M059J (cell line): Measurements from ENCODE around the gene MYO1F. TPM values are rescaled to one million over a fixed set of nuclear protein-coding genes. Genes with fewer than 3 reads are reported as not detected.
"Not testable (repeated sequence)": the region's sequence is repeated elsewhere in the genome, so short reads cannot be mapped to it uniquely, and the experiment has no call there.

Experiments used
- DNase-seq: peaks from one replicate; pipeline ENCODE4 v3.0.0-alpha.2; 2012; ENCODE audit warnings: low read depth
- total RNA-seq: library from RNA; depleted of rRNA; stranded (reverse); fragments of >200 nt; shearing (Covaris generic); gene quantifications from 2 replicates; pipeline ENCODE4 v1.2.3, GENCODE V29; 2014; rRNA removed

The MYO1F gene
- total RNA-seq: 0.15 and 0.25 TPM in 2 replicates

DNA sequence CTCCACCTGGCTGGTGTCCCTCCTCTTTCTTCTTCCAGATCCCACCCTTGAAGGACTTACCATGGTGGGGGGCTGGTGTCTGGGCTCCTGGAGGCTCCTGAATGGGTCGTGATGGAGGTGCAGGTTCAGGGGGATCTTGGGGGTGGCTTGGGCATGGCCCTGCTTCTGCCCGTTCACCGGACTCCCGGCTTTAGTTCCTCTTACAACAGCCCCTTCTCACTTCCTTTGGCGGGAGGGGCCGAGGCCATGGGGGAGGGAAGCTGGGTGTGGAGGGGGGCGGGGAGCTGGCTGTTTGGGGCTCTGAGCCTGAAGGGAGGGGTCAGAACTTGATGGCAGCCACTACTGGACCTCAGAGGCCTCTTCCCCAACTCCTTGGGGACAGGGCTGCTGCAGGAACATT is at the start of gene MYO1F:
TSS of gene MYO1F (minus strand) at position 196 of the 400 bp plus-strand sequence. CDS start at position 63, 133 bp downstream.
- DNase-seq: no peak

GRCh38 chr19:8626842-8627241 is 49.6 kb upstream of the MYO1F start:
- peak; percentile 37 for DNase-seq

DNA sequence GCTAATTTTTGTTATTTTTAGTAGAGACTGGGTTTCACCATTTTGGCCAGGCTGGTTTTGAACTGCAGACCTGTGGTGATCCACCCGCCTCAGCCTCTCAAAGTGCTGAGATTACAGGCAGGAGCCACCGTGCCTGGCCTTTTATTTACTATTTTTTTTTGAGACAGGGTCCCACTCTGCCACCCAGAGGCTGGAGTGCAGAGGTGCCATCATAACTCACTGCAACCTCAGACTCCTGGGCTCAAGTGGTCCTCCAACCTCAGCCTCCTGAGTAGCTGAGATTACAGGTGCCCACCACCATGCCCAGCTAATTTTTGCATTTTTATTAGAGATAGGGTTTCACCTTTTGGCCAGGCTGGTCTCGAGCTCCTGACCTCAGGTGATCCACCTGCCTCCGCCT is 45.6 kb upstream of the MYO1F start:
- DNase-seq: peak; percentile 35

DNA sequence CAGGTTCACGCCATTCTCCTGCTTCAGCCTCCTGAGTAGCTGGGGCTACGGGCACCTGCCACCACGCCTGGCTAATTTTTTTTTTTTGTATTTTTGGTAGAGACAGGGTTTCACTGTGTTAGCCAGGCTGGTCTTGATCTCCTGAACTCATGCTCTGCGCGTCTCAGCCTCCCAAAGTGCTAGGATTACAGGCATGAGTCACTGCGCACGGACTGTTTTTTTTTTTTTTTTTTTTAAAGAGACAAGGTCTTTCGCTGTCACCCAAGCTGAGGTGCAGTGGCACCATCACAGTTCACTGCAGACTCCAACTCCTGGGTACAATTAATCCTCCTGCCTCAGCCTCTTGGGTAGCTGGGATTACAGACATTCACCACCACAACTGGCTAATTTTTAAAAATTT is 41.5 kb upstream of the MYO1F start:
- DNase-seq: peak; percentile 70

DNA sequence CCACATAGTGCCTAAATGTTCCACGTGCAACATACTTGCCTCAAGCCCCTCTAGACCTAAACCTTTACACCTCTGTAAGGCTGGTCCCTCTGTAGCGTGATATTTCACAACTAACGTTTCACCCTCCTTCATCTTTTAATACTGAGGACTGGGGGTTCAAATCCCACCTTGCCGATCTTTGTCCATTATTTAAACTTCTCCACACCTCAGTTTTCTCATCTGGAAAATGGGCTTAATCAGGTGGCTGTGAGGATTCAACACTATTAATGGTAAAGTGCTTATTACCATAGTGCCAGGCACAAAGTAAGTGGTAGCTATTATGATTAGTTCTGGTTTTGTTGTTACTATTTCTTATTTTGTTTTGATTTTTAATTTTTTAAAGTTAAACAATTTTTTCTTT is 40.7 kb upstream of the MYO1F start:
- no peak for DNase-seq

DNA sequence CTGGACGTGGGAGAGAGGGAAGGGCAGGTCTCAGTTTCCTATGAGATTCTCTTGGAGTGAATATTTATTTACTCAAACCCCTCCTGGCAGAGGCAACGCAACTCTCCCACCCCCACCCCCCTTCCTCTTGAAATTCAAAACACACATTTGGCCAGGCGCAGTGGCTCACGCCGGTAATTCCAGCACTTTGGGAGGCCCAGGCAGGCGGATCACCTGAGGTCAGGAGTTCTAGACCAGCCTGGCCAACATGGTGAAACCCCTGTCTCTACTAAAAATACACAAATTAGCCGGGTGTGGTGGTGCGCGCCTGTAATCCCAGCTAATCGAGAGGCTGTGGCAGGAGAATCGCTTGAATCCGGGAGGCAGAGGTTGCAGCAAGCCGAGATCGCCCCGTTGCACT is 40.1 kb upstream of the MYO1F start:
- not testable (repeated sequence) for DNase-seq

GRCh38 chr19:8616861-8617260 is 39.6 kb upstream of the MYO1F start:
- DNase-seq: no peak

- DNase-seq: peak; percentile 67
These were observed 38.8 kb upstream of the MYO1F start for GRCh38 chr19:8615813-8616596.

- DNase-seq: peak; percentile 77
These were observed 37.8 kb upstream of the MYO1F start for GRCh38 chr19:8615024-8615423.

- no peak for DNase-seq
These were observed 37.2 kb upstream of the MYO1F start for GRCh38 chr19:8614455-8614854.

GRCh38 chr19:8612807-8613171 is 35.5 kb upstream of the MYO1F start:
- DNase-seq: no peak

DNA sequence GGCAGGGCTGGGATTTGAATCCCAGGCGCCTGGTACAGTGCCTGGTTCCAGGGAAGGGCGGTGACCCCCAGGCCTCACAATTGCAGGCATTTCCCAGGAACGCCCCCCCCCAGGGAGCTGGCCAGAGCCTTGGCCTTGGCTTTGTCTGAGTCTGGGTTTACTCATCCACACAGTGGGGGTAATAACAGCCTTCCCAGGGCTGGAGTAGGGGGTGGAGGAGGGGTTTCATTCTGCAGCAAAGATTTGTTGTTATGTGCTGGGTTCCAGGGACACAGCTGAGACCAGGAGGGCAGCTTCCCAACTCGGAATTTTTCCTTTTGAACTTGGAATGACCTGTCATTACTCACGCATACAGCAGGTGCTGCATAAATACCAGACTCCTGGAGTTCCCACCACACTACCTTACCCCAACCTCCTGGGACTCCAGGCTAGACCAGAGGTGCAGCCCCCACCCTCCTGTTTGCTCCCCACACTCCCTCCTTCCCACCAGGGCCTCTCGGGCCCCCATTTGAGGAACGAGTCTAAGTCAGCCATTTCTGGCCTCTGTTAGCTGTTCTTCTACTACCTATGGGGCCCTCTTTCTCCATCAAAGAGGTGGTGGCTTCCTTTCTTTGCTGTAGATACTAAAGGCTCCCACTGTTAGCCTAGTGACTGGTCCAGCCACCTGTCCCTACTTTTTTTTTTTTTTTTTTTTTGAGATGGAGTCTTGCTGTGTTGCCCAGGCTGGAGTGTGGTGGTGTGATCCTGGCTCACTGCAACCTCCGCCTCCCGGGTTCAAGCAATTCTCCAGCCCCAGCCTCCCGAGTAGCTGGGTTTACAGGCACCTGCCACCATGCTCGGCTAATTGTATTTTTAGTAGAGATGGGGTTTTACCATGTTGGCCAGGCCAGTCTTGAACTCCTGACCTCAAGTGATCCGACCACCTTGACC is 34.9 kb upstream of the MYO1F start:
- peak; percentile 88 for DNase-seq

DNA sequence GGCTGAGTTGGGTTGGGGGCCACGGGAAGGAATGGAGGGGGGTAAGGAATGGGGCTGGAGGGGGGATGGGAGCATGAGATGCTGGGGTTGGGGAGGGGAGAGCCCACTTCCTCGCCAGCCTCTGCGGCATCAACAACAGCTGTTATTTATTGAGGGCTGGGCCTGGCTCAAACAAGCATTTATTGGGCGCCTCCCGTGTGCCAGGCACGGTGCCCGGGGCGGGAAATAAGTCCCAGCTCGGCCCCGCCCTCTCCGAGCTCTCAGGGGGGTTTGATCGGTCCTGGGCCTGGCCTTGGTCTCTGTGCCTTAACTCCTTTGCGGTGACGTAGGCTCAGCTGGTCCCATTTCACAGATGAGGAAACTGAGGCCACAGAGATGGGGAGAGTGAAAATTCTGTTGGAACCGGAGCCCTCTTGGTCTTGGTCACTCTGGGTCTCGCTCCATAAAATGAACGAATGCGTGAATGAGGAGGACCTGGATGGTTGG is 34.2 kb upstream of the MYO1F start:
- no peak for DNase-seq

DNA sequence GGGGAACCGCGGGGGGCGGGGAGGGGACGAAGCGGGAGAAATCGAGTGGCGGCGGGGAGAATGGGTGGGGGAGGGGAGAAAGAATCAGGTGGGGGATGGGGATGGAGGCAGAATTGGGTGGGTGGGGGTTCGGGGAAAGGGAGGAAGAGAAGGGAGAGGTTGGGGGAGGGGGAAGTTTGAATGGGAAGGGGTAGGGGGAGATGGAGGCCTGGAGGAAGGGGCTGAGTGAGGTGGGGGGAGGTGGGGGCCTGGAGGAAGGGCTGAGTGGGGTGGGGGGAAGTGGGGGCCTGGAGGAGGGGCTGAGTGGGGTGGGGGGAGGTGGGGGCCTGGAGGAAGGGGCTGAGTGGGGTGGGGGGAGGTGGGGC is 33.7 kb upstream of the MYO1F start:
- no peak for DNase-seq

- DNase-seq: peak; percentile 32
These were observed 33.0 kb upstream of the MYO1F start, which contains the start of gene ADAMTS10 for GRCh38 chr19:8610041-8610935. ADAMTS10 (minus strand) TSS chr19:8610715; CDS start chr19:8605710, 5,005 bp downstream.

GRCh38 chr19:8609279-8610040 is 32.2 kb upstream of the MYO1F start:
- DNase-seq: peak; percentile 46

- no peak for DNase-seq
These were observed 31.7 kb upstream of the MYO1F start for GRCh38 chr19:8608941-8609278.

- peak; percentile 59 for DNase-seq
These were observed 30.1 kb upstream of the MYO1F start for GRCh38 chr19:8607386-8607785.

DNA sequence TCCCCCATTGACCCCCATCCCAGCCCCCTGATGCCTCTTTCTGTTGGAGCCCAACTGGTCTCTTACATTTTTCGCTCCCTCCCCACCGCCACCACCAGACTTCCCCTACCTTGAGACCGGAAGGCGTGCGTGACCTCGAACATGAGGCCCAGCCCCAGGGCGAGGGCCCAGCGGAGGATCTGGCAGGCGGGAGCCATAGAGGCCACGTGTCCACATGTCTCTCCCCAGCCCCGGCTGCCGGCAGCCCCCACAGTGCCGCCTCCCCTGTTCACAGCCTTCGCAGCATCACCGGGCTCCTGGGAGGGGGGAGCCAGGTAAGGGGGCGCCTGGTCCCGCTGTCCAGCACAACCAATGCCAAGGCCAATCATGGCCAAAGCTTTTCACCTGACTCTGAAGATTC is 28.3 kb upstream of the MYO1F start:
- no peak for DNase-seq

DNA sequence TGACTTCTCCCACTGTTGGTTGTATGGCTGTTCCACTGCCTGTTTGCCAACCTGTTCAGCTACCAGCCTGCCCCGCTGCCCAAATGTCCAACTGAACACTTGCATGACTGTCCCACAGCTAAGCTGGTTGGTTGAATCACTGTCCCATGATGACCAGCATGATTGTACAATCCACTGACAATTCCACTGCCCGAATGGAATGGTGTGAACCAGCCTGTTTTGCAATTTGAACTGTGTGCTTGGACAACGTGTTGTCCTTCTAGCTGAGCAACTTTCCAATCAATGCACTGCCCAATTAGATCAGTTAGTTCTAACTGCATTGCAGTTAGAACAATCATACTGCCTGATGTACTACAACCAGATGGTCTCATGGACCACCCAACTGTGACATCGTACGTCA is 24.6 kb upstream of the MYO1F start:
- no peak for DNase-seq

DNA sequence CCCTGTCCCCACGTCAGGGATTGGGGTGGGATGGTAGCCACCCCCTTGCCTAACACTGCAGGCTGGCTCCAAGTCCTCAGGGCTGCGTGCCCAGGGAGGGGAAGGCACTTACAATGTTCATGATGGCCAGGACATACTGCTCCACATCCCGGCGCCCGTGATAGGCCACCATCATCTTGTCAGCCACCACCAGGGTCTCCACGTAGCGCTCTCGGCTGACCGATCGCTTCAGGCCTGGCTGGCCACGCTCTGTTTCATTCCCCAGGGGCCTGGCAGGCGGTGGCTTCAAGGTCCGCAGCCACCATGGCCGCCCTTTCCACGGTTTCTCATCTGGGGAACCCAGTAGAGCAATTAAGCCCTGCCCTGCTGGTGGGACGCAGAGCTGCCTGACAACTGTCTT is 23.6 kb upstream of the MYO1F start:
- DNase-seq: no peak
